ENCODE results near the gene SOX12.

GRCh38 chr20:325045-325888, at the start of gene SOX12:
- TF ChIP-seq POLR2A (IDR thresholded peaks at IDR 0.05) (no peak), CTCF (IDR thresholded peaks at IDR 0.05) (no peak)

Data from breast epithelium (tissue), 3 donors.